PC-9 (cell line): Measurements from ENCODE around the gene C17orf67.

ENCODE experiments used
- CTCF ChIP-seq: fragments of 200-600 bp; sonication (generic); conservative IDR thresholded peaks from 2 replicates; pipeline ENCODE4 v1.6.1; 2017; ENCODE audit warnings: mixed run types, antibody characterized with exemption, mild to moderate bottlenecking, moderate library complexity
- EZH2 ChIP-seq: fragments of 200-600 bp; sonication (generic); IDR thresholded peaks from 2 replicates; pipeline ENCODE4 v1.8.0; 2017; ENCODE audit warnings: antibody characterized with exemption, low read depth

- TF ChIP-seq CTCF = no peak
- no peak for TF ChIP-seq EZH2
Measured at GRCh38 chr17:56838687-56839086, 5.0 kb upstream of the C17orf67 start.
